Endodermal cell (in vitro differentiated cells): ENCODE measurements around the gene AUTS2. TPM values are rescaled to one million over a fixed set of nuclear protein-coding genes. Genes with fewer than 3 reads are reported as not detected.

ENCODE experiments used
- DNase-seq: peaks from one replicate; pipeline ENCODE4 v3.0.0-alpha.2; 2017
- H3K27ac ChIP-seq: 2 replicates; pipeline ENCODE4 v1.5.1; 2013; ENCODE audit warnings: mild to moderate bottlenecking, low read depth, low read length, moderate library complexity
- H3K27me3 ChIP-seq: 2 replicates; pipeline ENCODE4 v1.6.1; 2013; ENCODE audit warnings: mild to moderate bottlenecking, low read length, moderate library complexity; ENCODE audit not compliant: insufficient read depth, control insufficient read depth, poor library complexity, severe bottlenecking
- H3K36me3 ChIP-seq: 2 replicates; pipeline ENCODE4 v1.7.0; 2013; ENCODE audit warnings: mild to moderate bottlenecking, low read length, moderate library complexity; ENCODE audit not compliant: control insufficient read depth, insufficient read depth
- H3K4me1 ChIP-seq: one replicate; pipeline ENCODE4 v1.7.0; 2013; ENCODE audit warnings: low read length; ENCODE audit not compliant: control insufficient read depth, insufficient read depth
- H3K4me3 ChIP-seq: 2 replicates; pipeline ENCODE4 v1.5.1; 2013; ENCODE audit warnings: mild to moderate bottlenecking, low read length, moderate library complexity
- H3K9ac ChIP-seq: 2 replicates; pipeline ENCODE4 v1.6.1; 2013; ENCODE audit warnings: mild to moderate bottlenecking, low read length, moderate library complexity; ENCODE audit not compliant: poor library complexity, severe bottlenecking; ENCODE audit errors: extremely low read depth
- H3K9me3 ChIP-seq: 2 replicates; pipeline ENCODE4 v1.6.1; 2013; ENCODE audit warnings: mild to moderate bottlenecking, low read length, moderate library complexity; ENCODE audit not compliant: control insufficient read depth
- H3K27ac Mint-ChIP-seq: 2 replicates; pipeline ENCODE4 v1.8.0; 2020; ENCODE audit warnings: mixed read lengths
- H3K27me3 Mint-ChIP-seq: 2 replicates; pipeline ENCODE4 v1.8.0; 2021; ENCODE audit warnings: mild to moderate bottlenecking, mixed read lengths; ENCODE audit not compliant: insufficient read depth
- H3K36me3 Mint-ChIP-seq: 2 replicates; pipeline ENCODE4 v1.8.0; 2020; ENCODE audit warnings: low read depth, mixed read lengths
- H3K4me1 Mint-ChIP-seq: 2 replicates; pipeline ENCODE4 v1.8.0; 2020; ENCODE audit warnings: mixed read lengths
- H3K4me3 Mint-ChIP-seq: 2 replicates; pipeline ENCODE4 v1.8.0; 2020; ENCODE audit warnings: mild to moderate bottlenecking, moderate library complexity, mixed read lengths
- H3K9me3 Mint-ChIP-seq: 2 replicates; pipeline ENCODE4 v1.8.0; 2020; ENCODE audit warnings: mild to moderate bottlenecking, mixed read lengths
- CTCF ChIP-seq: fragments of 200-600 bp; sonication (generic); conservative IDR thresholded peaks from 2 replicates; pipeline ENCODE4 v1.5.0; 2021; ENCODE audit warnings: antibody characterized with exemption, mild to moderate bottlenecking
- WGBS, 2 experiments: methylation state at CpG; one replicate each; pipeline versions ENCODE4 v1.1.5 to v1.1.7; 2013; ENCODE audit warnings: missing lambda C conversion rate in 2 of 2, mixed read lengths in 1 of 2; ENCODE audit not compliant: insufficient coverage in 1 of 2, insufficient read length in 1 of 2; 5-methylcytosine and 5-hydroxymethylcytosine counted together
- total RNA-seq, 2 donors: library from RNA; stranded (reverse); fragmentation: NEBNext Ultra II Directional in 1 of 2; extraction: Animal tissue kit (Norgen Biotek cat#: 25700) in 1 of 2; gene quantifications; 2 replicates in 1 of 2; 3 replicates in 1 of 2; pipeline ENCODE4 v1.2.1, GENCODE V29; 2021

AUTS2 gene
- total RNA-seq, 2 donors from 2014 or later, result 76.8 to 106 TPM

- H3K4me3 Mint-ChIP-seq, result no peak overlapping the region
- H3K4me1 Mint-ChIP-seq, result peaks cover 31% of the 10 kb centered on the region
- WGBS, 2 experiments, result 94 to 100% methylated on average over 1 to 2 of the region's 2 CpGs
- H3K27ac ChIP-seq, result no peak overlapping the region
- H3K27me3 ChIP-seq, result no peaks in the 10 kb centered on the region
- no peaks in the 10 kb centered on the region for H3K36me3 ChIP-seq
- no peak overlapping the region for H3K9ac ChIP-seq
- no peak overlapping the region for H3K27ac Mint-ChIP-seq
- no peaks in the 10 kb centered on the region for H3K36me3 Mint-ChIP-seq
- H3K4me3 ChIP-seq, result no peak overlapping the region
- H3K27me3 Mint-ChIP-seq, result no peaks in the 10 kb centered on the region
- peaks cover 10% of the 10 kb centered on the region for H3K4me1 ChIP-seq
- TF ChIP-seq CTCF, result no peak
- no peak for DNase-seq
- H3K9me3 ChIP-seq, result no peaks in the 10 kb centered on the region
- H3K9me3 Mint-ChIP-seq, result no peaks in the 10 kb centered on the region
Measured at GRCh38 chr7:70341446-70341845, 743.2 kb downstream of the AUTS2 start.

- H3K27me3 ChIP-seq, result no peaks in the 10 kb centered on the region
- H3K9me3 ChIP-seq, result no peaks in the 10 kb centered on the region
- Mint-ChIP-seq H3K27me3 (no peaks in the 10 kb centered on the region), H3K9me3 (no peaks in the 10 kb centered on the region), H3K27ac (no peak overlapping the region), H3K4me3 (no peak overlapping the region), H3K4me1 (peaks cover 23% of the 10 kb centered on the region), H3K36me3 (no peaks in the 10 kb centered on the region)
- H3K4me1 ChIP-seq, result peaks cover 10% of the 10 kb centered on the region
- no peak overlapping the region for H3K4me3 ChIP-seq
- no peak for TF ChIP-seq CTCF
- WGBS, 2 experiments, result 80 to 83% methylated on average over 2 of the region's 2 CpGs
- H3K9ac ChIP-seq, result no peak overlapping the region
- DNase-seq, result no peak
- H3K36me3 ChIP-seq, result no peaks in the 10 kb centered on the region
- H3K27ac ChIP-seq, result no peak overlapping the region
Measured at GRCh38 chr7:70343519-70343918, 745.2 kb downstream of the AUTS2 start.

DNA sequence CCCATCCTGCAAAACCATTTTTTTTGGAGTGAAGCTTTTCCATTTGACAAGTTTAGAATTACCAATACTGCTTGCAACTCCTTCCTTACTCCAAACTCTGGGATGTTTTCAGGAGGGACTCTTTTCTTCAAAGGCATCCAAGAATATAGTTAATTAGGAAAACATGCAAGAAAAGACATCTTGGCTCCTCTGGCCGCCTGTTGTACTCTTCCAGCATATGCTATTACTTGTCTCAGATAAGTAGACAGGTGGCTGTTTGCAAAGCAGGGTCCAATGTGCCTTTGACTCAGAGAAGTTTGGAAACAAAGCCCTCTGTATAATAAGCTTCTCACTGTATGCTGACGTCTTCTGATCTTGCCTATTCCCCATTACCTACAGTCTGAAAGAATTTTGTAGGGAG, 746.5 kb downstream of the AUTS2 start:
- Histone ChIP-seq H3K4me1 (peaks cover 11% of the 10 kb centered on the region), H3K4me3 (no peak overlapping the region), H3K27ac (no peak overlapping the region), H3K9ac (no peak overlapping the region), H3K27me3 (no peaks in the 10 kb centered on the region), H3K36me3 (no peaks in the 10 kb centered on the region), H3K9me3 (no peaks in the 10 kb centered on the region)
- TF ChIP-seq CTCF, result no peak
- H3K4me3 Mint-ChIP-seq, result no peak overlapping the region
- no peaks in the 10 kb centered on the region for H3K27me3 Mint-ChIP-seq
- peaks cover 23% of the 10 kb centered on the region for H3K4me1 Mint-ChIP-seq
- no peak for DNase-seq
- H3K27ac Mint-ChIP-seq, result no peak overlapping the region
- H3K9me3 Mint-ChIP-seq, result no peaks in the 10 kb centered on the region
- 95 to 100% methylated on average over 1 to 2 of the region's 2 CpGs for WGBS, 2 experiments
- no peaks in the 10 kb centered on the region for H3K36me3 Mint-ChIP-seq
